NCI-H345 treated with DMSO at 0.1 percent for 48 hours (cell line): ENCODE data around the gene YIPF7.

Experiments used
- DNase-seq: peaks from one replicate; lab custom pipeline; 2025; ENCODE audit not compliant: unreplicated experiment; lab: John Stamatoyannopoulos, UW

YIPF7 gene

GRCh38 chr4:44651425-44651824 is at the start of gene YIPF7:
Gene YIPF7 (minus strand): TSS chr4:44651625. CDS start chr4:44650100, 1,525 bp downstream.
- DNase-seq: no peak

- no peak for DNase-seq
Observed at GRCh38 chr4:44701037-44701436, 49.6 kb upstream of the YIPF7 start.

GRCh38 chr4:44700427-44700826 is 49.0 kb upstream of the YIPF7 start:
- DNase-seq: no peak

- DNase-seq: no peak
Observed at GRCh38 chr4:44684648-44685047, 33.2 kb upstream of the YIPF7 start.

- no peak for DNase-seq
Observed at GRCh38 chr4:44679060-44679459, 27.6 kb upstream of the YIPF7 start.

GRCh38 chr4:44678094-44679041 is 26.9 kb upstream of the YIPF7 start, which contains the start of gene GUF1:
Gene GUF1 (plus strand): TSS chr4:44678420. CDS start chr4:44678623, 203 bp downstream.
- peak; percentile 42 for DNase-seq

GRCh38 chr4:44675366-44675765 is 23.9 kb upstream of the YIPF7 start:
- DNase-seq: no peak

- DNase-seq: no peak
Observed at GRCh38 chr4:44674471-44674870, 23.0 kb upstream of the YIPF7 start.

GRCh38 chr4:44671636-44672035 is 20.2 kb upstream of the YIPF7 start:
- DNase-seq: no peak

GRCh38 chr4:44670506-44671199 is 19.2 kb upstream of the YIPF7 start:
- DNase-seq: no peak

- no peak for DNase-seq
Observed at GRCh38 chr4:44668526-44668925, 17.1 kb upstream of the YIPF7 start.

- DNase-seq: no peak
Observed at GRCh38 chr4:44663539-44664263, 12.3 kb upstream of the YIPF7 start.

GRCh38 chr4:44662623-44663005 is 11.2 kb upstream of the YIPF7 start:
- no peak for DNase-seq

- no peak for DNase-seq
Observed at GRCh38 chr4:44661940-44662622, 10.7 kb upstream of the YIPF7 start.

GRCh38 chr4:44660396-44660795 is 9.0 kb upstream of the YIPF7 start:
- DNase-seq: no peak

- DNase-seq: no peak
Observed at GRCh38 chr4:44652002-44652401, 577 bp upstream of the YIPF7 start.

- DNase-seq: no peak
Observed at GRCh38 chr4:44646151-44646550, 5.3 kb downstream of the YIPF7 start.

GRCh38 chr4:44638091-44638490 is 13.3 kb downstream of the YIPF7 start:
- DNase-seq: no peak

- no peak for DNase-seq
Observed at GRCh38 chr4:44632733-44633132, 18.7 kb downstream of the YIPF7 start.

GRCh38 chr4:44632089-44632488 is 19.3 kb downstream of the YIPF7 start:
- no peak for DNase-seq
